Duodenal mucosa (tissue), 2 donors: Measurements from ENCODE around the gene CMC2.

Experiments used
- H3K27ac ChIP-seq: one replicate; pipeline ENCODE4 v1.7.0; 2013; ENCODE audit warnings: low read depth, low read length
- H3K27me3 ChIP-seq, 2 donors: one replicate each; pipeline ENCODE4 v1.7.0; 2013; ENCODE audit warnings: low read length in 2 of 2, control low read depth in 1 of 2; ENCODE audit not compliant: insufficient read depth in 2 of 2, control insufficient read depth in 1 of 2
- H3K36me3 ChIP-seq, 2 donors: one replicate each; pipeline ENCODE4 v1.7.0; 2013; ENCODE audit warnings: low read length in 2 of 2, control low read depth in 1 of 2; ENCODE audit not compliant: insufficient read depth in 2 of 2, control insufficient read depth in 1 of 2
- H3K4me1 ChIP-seq, 2 donors: one replicate each; pipeline ENCODE4 v1.7.0; 2013; ENCODE audit warnings: low read length in 2 of 2, control low read depth in 1 of 2; ENCODE audit not compliant: insufficient read depth in 2 of 2, control insufficient read depth in 1 of 2
- H3K4me3 ChIP-seq, 2 donors: one replicate each; pipeline ENCODE4 v1.7.0; 2013; ENCODE audit warnings: low read length in 2 of 2, low read depth in 1 of 2
- H3K9ac ChIP-seq, 2 donors: one replicate each; pipeline ENCODE4 v1.7.0; 2013; ENCODE audit warnings: low read length in 2 of 2, low read depth in 1 of 2
- H3K9me3 ChIP-seq, 2 donors: one replicate each; pipeline ENCODE4 v1.7.0; 2013; ENCODE audit warnings: low read length in 2 of 2, control low read depth in 1 of 2; ENCODE audit not compliant: control insufficient read depth in 1 of 2

CMC2 gene

DNA sequence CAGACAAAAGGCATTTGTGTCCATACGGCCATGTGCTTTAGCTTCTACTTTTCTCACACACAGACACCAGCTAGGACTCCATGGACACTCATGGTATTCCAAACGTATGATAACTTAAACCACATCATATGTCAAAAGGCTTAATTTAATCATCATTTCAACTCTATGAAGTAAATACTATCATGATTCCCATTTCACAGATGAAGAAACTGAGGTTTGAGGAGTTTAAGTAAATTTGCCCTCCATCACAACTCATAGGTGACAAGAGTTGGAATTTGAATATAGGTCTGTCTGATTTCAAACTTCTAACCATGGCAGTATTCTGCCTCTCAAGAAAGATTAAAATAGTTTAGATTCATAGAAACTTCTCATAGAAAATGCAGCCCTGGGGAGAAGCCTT, 43.8 kb downstream of the CMC2 start:
- Histone ChIP-seq H3K27me3 (no peaks in the 10 kb centered on the region), H3K4me3 (no peak overlapping the region), H3K36me3 (no peaks in the 10 kb centered on the region), H3K9me3 (peaks cover 13 to 18% of the 10 kb centered on the region in 2 donors), H3K9ac (no peak overlapping the region), H3K27ac (no peak overlapping the region), H3K4me1 (no peaks in the 10 kb centered on the region)

DNA sequence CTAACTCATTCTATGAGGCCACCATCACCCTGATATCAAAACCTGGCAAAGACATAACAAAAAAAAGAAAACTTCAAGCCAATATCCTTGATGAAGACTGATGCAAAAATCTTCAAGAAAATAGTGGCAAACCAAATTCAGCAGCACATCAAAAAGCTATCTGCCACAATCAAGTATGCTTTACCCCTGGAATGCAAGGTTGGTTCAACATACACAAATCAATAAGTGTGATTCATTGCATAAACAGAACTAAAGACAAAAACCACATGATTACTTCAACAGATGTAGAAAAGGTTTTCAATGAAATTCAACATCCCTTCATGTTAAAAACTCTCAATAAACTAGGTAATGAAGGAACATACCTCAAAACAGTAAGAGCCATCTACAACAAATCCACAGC, 48.4 kb downstream of the CMC2 start:
- Histone ChIP-seq H3K36me3 (no peaks in the 10 kb centered on the region), H3K27me3 (no peaks in the 10 kb centered on the region), H3K4me1 (no peaks in the 10 kb centered on the region), H3K27ac (no peak overlapping the region), H3K9ac (no peak overlapping the region), H3K9me3 (peaks cover 13 to 18% of the 10 kb centered on the region in 2 donors), H3K4me3 (no peak overlapping the region)

DNA sequence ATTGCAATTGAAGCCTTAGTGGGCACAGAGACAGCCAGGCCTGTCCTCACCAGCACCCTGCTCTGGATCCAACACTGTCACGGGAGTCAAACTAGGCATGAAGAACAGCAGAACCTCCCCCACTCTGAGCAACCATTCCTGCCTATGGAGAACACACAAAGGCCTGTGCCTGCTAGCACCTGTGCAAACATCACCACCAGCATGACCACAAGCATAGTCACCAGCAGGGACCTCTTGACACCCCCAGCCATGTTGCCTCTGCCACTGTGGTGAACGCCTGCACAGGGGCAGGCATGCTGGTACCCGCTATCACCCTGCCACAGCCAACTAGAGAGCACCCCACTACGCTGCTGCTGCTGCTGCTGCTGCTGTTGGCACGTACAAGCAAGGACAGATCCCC, 51.7 kb downstream of the CMC2 start:
- Histone ChIP-seq H3K27me3 (no peaks in the 10 kb centered on the region), H3K9ac (no peak overlapping the region), H3K27ac (no peak overlapping the region), H3K4me1 (no peaks in the 10 kb centered on the region), H3K36me3 (no peaks in the 10 kb centered on the region), H3K9me3 (peaks cover 8 to 10% of the 10 kb centered on the region in 2 donors), H3K4me3 (no peak overlapping the region)

DNA sequence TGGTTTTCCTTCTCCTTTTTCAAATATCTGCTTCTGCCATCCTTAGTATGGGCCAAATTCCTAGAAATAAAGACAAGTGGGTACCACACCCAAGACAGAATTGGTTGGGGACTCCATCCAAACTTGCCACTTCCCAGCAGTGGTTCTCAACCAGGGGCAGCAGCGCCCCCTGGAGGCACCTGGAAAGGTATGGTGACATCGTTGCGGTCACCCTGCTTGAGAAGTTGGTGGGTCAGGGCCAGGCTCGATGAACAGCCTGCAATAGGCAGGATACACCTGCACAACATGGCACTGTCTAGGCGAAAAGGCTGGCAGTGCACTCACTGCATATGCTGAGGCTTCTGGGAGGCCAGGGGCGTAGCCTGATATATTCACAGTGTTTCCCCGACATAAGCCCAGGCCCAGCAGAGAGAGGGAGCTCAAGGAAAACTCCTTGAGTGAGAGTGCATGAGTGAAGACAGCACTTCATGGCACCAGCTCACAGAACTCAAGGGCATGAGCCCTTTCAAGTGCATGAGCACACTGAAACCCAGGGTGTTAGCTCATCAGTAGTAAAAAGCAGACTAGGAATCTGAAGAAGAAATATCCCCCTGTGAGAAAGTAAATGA, 57.7 kb downstream of the CMC2 start:
- Histone ChIP-seq H3K27ac (no peak overlapping the region), H3K4me3 (no peak overlapping the region), H3K27me3 (no peaks in the 10 kb centered on the region), H3K9me3 (no peaks in the 10 kb centered on the region), H3K9ac (no peak overlapping the region), H3K36me3 (no peaks in the 10 kb centered on the region), H3K4me1 (no peaks in the 10 kb centered on the region)

DNA sequence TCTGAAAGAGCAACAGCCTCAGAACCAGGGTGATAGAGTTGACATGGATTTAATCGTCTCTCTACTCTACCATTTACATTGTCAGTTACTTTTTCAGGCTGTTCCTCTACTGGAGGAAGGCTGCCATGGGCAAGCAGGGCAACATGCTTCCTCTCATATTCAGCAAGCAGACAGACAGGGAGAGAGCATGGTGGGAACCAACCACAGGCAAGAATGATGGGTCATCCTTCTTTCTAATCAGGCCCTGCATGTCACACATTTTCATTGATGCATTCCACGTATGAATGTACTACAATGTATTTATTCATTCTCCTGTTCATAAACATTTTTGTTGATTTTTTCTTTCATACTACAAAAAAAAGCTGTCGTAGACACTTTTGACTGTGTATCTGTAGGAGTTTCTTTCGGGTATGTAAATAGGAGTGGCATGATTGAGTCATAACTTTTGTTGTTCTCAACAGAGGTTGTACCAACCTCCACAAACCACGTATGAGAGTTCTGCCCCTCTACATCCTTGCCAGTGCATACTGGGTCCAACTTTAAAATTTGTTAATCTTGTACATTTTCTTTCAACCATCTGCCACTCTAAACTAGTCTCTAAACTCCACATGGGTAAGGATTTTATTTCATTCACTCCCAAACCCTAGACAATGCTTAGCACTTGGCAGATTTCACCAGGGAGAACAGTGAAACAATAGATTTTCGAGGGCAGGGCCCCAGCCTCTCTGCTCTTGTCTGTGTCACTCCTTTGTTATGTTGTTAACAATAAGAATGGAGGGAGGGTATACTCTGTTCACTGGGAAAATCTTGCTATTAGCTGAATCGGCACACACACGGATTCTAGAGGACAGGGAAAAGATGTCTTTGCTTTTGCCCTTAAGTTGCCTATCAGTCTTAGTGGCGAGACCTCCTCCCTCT, 58.7 kb downstream of the CMC2 start:
- Histone ChIP-seq H3K27ac (no peak overlapping the region), H3K9ac (no peak overlapping the region), H3K4me3 (no peak overlapping the region)

DNA sequence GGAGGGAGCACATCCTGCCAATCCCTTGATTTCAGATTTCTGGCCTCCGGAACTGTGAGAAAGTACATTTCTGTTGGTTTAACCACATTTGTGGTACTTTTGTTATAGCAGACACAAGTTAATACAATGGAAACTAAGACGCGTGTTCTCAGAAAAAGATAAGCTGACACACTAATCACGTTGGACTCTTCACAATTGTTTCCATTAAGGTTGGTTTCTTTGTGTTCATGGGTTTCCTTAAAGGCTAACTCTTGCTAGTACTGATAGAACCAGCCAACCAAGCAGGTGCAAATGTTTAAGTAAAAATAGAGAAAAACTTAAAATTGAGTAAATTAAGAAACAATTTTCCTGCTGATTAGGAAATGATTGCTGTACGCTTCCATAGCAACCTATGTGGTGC, 59.4 kb downstream of the CMC2 start:
- H3K9ac ChIP-seq = no peak overlapping the region
- no peak overlapping the region for H3K27ac ChIP-seq
- H3K4me3 ChIP-seq = no peak overlapping the region
- no peaks in the 10 kb centered on the region for H3K27me3 ChIP-seq
- no peaks in the 10 kb centered on the region for H3K36me3 ChIP-seq
- H3K9me3 ChIP-seq = no peaks in the 10 kb centered on the region
- no peaks in the 10 kb centered on the region for H3K4me1 ChIP-seq

More for the DNA sequence above, 58.7 kb downstream of the CMC2 start:
- no peaks in the 10 kb centered on the region for H3K27me3 ChIP-seq
- H3K4me1 ChIP-seq = no peaks in the 10 kb centered on the region
- no peaks in the 10 kb centered on the region for H3K36me3 ChIP-seq
- H3K9me3 ChIP-seq = no peaks in the 10 kb centered on the region

DNA sequence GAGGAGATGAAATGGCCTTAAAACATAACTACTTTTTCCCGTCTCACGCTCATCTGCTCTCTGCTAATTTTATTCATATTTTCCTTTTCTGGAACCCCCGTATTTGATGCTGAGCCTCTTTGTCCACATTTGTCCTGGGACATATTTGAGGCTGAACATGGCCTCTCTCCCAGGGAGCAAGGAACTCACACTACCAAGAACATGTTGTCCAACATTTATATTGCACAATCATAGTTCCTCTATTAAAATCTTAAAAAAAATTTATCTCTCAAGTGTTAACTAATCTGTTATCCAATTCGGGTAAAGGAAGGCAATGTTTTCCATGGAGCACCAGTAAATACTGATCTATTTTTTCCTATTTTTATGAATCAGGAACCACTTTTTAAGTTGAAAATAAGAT, 60.2 kb downstream of the CMC2 start:
- Histone ChIP-seq H3K4me1 (no peaks in the 10 kb centered on the region), H3K9me3 (no peaks in the 10 kb centered on the region), H3K4me3 (no peak overlapping the region), H3K9ac (no peak overlapping the region), H3K27ac (no peak overlapping the region), H3K27me3 (no peaks in the 10 kb centered on the region), H3K36me3 (no peaks in the 10 kb centered on the region)

DNA sequence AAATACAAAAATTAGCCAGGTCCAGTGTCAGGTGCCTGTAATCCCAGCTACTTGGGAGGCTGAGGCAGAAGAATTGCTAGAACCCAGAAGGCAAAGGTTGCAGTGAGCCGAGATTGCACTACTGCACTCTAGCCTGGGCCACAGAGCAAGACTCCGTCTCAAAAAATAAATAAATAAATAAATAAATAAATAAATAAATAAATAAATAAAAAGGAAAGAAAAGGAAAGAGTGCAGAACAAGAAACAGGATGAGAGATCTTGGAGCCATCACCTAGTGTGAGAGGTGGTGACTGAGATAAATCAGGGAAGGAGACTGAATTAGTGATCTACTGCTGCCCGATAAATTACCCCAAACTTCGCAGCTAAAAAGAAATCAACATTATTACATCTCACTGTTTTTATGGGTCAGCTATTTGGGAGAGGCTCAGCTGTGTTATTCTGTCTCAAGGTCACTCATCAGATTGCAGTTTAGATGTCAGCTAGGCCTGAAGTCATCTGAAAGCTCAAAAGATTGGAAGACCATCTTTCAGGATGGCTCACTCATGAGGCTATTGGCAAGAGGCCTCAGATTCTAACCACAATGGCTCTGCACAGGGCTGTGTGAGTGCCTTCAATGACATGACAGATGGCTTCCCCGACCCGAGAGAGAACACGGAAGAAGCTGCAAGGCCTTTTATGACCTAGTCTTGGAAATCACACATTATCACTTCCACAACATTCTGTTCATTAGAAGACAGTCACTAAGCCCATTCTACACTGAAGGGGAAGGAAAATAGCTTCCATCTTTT, 66.4 kb downstream of the CMC2 start:
- Histone ChIP-seq H3K9ac (no peak overlapping the region), H3K4me3 (no peak overlapping the region), H3K27me3 (no peaks in the 10 kb centered on the region), H3K9me3 (no peaks in the 10 kb centered on the region), H3K36me3 (no peaks in the 10 kb centered on the region), H3K4me1 (peaks cover 0 to 3% of the 10 kb centered on the region in 2 donors), H3K27ac (no peak overlapping the region)

DNA sequence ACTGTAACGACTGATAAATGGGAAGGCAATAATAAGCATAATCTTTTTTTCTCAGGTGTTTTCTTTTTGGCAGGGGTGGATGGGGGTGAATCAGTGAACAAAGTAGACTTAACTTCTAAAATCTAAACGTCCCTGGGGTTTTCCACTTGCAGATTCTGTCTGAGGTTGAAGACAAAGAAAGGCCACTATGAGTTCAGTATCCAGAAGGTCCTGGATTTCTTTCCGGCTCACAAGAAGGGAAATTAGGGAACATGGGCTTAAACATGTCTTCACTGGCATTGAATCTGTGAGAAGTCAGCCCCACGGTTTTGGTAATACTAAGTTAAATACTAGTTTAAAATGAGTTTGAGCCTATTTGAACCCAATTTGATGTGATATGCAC, 67.8 kb downstream of the CMC2 start:
- H3K9ac ChIP-seq = no peak overlapping the region
- H3K4me1 ChIP-seq = peaks cover 0 to 3% of the 10 kb centered on the region in 2 donors
- H3K27ac ChIP-seq = no peak overlapping the region

More for the DNA sequence above, 67.8 kb downstream of the CMC2 start:
- H3K27me3 ChIP-seq = no peaks in the 10 kb centered on the region
- no peaks in the 10 kb centered on the region for H3K9me3 ChIP-seq
- H3K4me3 ChIP-seq = no peak overlapping the region
- no peaks in the 10 kb centered on the region for H3K36me3 ChIP-seq
